Measurements from ENCODE around the gene TEKT2.

Gene TEKT2

DNA sequence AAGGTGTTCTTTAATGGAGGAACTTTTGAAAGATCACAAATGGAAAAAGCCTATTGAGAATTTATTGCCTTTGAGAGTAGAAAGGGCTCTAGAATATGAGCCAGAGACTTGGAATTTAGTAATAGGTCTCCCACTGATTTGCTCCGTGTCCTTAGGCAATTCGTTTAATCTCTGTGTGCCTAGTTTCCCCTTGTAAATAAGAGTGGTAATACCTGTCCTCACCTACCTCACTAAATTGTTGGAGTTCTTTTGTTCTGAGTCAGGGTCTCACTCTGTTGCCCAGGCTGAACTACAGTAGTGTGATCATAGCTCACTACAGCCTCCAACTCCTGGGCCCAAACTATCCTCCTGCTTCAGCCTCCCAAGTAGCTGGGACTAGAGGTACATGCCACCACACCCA, 15.0 kb upstream of the TEKT2 start:
- Histone ChIP-seq H3K9me2 (replicated peaks; ENCODE audit: insufficient read depth, low read length) (no peaks in the 10 kb centered on the region), H3K9me3 (ENCODE audit: insufficient read depth, low read length) (no peaks in the 10 kb centered on the region), H4K20me1 (ENCODE audit: low read depth, low read length) (no peaks in the 10 kb centered on the region), H3K4me2 (ENCODE audit: low read depth, low read length, poor library complexity, severe bottlenecking) (no peak overlapping the region), H3K9ac (ENCODE audit: low read length) (no peak overlapping the region), H3K79me2 (ENCODE audit: insufficient read depth, low read length) (no peaks in the 10 kb centered on the region), H3K36me3 (ENCODE audit: low read length) (no peaks in the 10 kb centered on the region), H3K27ac (ENCODE audit: low read depth, low read length) (no peak overlapping the region), H3K27me3 (ENCODE audit: low read length) (no peaks in the 10 kb centered on the region), H2AFZ (ENCODE audit: low read depth, low read length, severe bottlenecking) (no peak overlapping the region), H3F3A (ENCODE audit: insufficient read depth) (no peaks in the 10 kb centered on the region), H3K4me3 (ENCODE audit: insufficient read depth, low read length, poor library complexity, severe bottlenecking) (no peak overlapping the region)
- TF ChIP-seq, protein P1, sequence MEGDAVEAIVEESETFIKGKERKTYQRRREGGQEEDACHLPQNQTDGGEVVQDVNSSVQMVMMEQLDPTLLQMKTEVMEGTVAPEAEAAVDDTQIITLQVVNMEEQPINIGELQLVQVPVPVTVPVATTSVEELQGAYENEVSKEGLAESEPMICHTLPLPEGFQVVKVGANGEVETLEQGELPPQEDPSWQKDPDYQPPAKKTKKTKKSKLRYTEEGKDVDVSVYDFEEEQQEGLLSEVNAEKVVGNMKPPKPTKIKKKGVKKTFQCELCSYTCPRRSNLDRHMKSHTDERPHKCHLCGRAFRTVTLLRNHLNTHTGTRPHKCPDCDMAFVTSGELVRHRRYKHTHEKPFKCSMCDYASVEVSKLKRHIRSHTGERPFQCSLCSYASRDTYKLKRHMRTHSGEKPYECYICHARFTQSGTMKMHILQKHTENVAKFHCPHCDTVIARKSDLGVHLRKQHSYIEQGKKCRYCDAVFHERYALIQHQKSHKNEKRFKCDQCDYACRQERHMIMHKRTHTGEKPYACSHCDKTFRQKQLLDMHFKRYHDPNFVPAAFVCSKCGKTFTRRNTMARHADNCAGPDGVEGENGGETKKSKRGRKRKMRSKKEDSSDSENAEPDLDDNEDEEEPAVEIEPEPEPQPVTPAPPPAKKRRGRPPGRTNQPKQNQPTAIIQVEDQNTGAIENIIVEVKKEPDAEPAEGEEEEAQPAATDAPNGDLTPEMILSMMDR (IDR thresholded peaks at IDR 0.05; ENCODE audit: insufficient read depth, low read length, poor library complexity, severe bottlenecking), result no peak
- no peak for TF ChIP-seq EZH2phosphoT487 (conservative IDR thresholded peaks at IDR 0.05; ENCODE audit: low read length)

DNA sequence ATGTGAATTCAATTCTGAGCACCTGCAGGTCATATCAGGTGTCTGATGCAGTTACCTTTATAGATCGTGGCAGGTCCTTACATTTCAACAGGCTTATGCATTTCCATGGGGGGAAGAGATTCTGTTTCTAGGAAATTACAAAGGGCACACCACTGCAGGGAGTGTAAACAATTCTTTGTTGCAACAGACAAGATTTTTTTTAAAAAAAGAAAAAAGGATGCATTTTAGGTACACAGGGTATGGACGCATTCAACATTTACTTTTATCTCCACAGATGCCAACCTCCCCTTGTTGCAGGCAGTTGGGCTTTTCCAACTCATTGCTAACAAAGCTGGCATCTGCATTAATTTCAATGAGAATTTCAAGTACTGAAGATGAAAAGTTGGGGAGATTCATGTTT, 13.5 kb upstream of the TEKT2 start:
- Histone ChIP-seq H3K36me3 (ENCODE audit: low read length) (no peaks in the 10 kb centered on the region), H3K27me3 (ENCODE audit: low read length) (no peaks in the 10 kb centered on the region), H3K27ac (ENCODE audit: low read depth, low read length) (no peak overlapping the region), H3K4me3 (ENCODE audit: insufficient read depth, low read length, poor library complexity, severe bottlenecking) (no peak overlapping the region), H3K4me2 (ENCODE audit: low read depth, low read length, poor library complexity, severe bottlenecking) (no peak overlapping the region), H2AFZ (ENCODE audit: low read depth, low read length, severe bottlenecking) (no peak overlapping the region), H3K9me2 (replicated peaks; ENCODE audit: insufficient read depth, low read length) (no peaks in the 10 kb centered on the region), H3F3A (ENCODE audit: insufficient read depth) (no peaks in the 10 kb centered on the region), H3K9me3 (ENCODE audit: insufficient read depth, low read length) (no peaks in the 10 kb centered on the region), H4K20me1 (ENCODE audit: low read depth, low read length) (no peaks in the 10 kb centered on the region), H3K79me2 (ENCODE audit: insufficient read depth, low read length) (no peaks in the 10 kb centered on the region), H3K9ac (ENCODE audit: low read length) (no peak overlapping the region)
- TF ChIP-seq, protein P1 (IDR thresholded peaks at IDR 0.05; ENCODE audit: insufficient read depth, low read length, poor library complexity, severe bottlenecking), result no peak
- TF ChIP-seq EZH2phosphoT487 (conservative IDR thresholded peaks at IDR 0.05; ENCODE audit: low read length), result no peak

DNA sequence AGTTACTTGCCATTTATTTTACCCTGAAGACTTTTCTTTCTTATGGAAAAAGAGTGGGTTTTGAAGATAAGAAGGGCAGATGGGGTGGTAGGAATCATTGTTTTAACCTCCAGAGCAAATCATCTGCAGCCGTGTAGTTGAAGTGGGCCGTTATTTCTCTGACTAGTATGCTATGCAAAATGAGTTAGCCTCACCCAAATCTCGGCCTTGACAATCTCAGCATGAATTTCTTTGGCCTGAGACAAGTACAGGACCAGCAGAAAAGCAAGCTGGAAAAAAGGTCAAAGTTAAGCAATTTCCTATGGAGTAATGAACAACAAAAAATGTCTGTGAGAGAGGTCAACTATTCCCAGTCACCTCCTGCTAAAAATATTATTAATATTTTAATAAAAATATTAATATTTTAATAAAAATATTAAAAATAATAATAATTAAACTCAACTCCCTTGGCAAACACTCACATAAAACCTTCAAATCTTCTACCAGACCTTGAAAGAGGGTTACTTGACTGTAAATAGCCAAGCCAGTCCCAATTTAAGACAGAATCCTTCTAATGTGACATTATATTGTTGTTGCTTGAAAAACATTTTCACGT, 6.8 kb upstream of the TEKT2 start:
- TF ChIP-seq, protein P1 (IDR thresholded peaks at IDR 0.05; ENCODE audit: insufficient read depth, low read length, poor library complexity, severe bottlenecking), result no peak
- no peak for TF ChIP-seq EZH2phosphoT487 (conservative IDR thresholded peaks at IDR 0.05; ENCODE audit: low read length)
- no peaks in the 10 kb centered on the region for H3K79me2 ChIP-seq (ENCODE audit: insufficient read depth, low read length)
- H3K27ac ChIP-seq (ENCODE audit: low read depth, low read length), result no peak overlapping the region

More for the DNA sequence above, 6.8 kb upstream of the TEKT2 start:
- no peaks in the 10 kb centered on the region for H3K27me3 ChIP-seq (ENCODE audit: low read length)
- H3K4me3 ChIP-seq (ENCODE audit: insufficient read depth, low read length, poor library complexity, severe bottlenecking), result no peak overlapping the region
- H3K4me2 ChIP-seq (ENCODE audit: low read depth, low read length, poor library complexity, severe bottlenecking), result no peak overlapping the region
- no peaks in the 10 kb centered on the region for H3K9me2 ChIP-seq (replicated peaks; ENCODE audit: insufficient read depth, low read length)
- H3K9me3 ChIP-seq (ENCODE audit: insufficient read depth, low read length), result no peaks in the 10 kb centered on the region
- no peak overlapping the region for H2AFZ ChIP-seq (ENCODE audit: low read depth, low read length, severe bottlenecking)
- no peak overlapping the region for H3K9ac ChIP-seq (ENCODE audit: low read length)
- no peaks in the 10 kb centered on the region for H3F3A ChIP-seq (ENCODE audit: insufficient read depth)
- no peaks in the 10 kb centered on the region for H4K20me1 ChIP-seq (ENCODE audit: low read depth, low read length)
- no peaks in the 10 kb centered on the region for H3K36me3 ChIP-seq (ENCODE audit: low read length)

Data from SU-DHL-6 (cell line).